COLO829 (cell line): ENCODE measurements around the gene OGFOD2.

ENCODE experiments used
- DNase-seq: peaks from one replicate; pipeline ENCODE4 v3.0.0; 2012; ENCODE audit warnings: low spot score

Gene OGFOD2

GRCh38 chr12:122989225-122989839 is 14.3 kb downstream of the OGFOD2 start:
- no peak for DNase-seq

DNA sequence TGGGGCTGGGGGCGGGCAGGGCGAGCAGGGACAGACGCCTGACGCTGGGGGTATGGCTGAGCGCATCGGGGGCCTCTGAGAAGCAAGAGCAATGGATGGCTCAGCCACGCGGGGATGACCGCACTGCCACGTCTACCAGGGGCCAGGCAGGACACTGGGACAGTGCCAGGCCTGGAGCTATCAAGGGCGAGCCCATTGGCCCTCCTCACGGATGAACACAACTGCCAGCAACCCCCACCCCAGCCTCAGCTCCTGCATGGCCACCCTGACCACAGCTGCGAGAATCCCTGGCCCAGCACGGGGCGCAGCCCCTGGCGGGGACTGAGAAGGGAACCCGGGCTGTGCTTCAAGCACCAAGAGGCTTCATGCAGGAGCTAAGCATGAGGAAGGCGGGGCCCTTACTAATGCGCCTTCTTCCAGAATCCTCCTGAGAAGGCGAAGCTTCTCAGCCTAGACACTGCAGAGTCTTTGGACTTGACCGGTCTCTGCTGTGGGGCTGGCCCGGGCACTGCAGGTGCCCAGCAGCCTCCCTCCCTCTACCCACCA is 14.9 kb downstream of the OGFOD2 start:
- no peak for DNase-seq

GRCh38 chr12:122990561-122990960 is 15.5 kb downstream of the OGFOD2 start:
- DNase-seq, result no peak

GRCh38 chr12:122990961-122991622 is 16.0 kb downstream of the OGFOD2 start:
- DNase-seq, result no peak

GRCh38 chr12:122991623-122992275 is 16.7 kb downstream of the OGFOD2 start:
- no peak for DNase-seq

- no peak for DNase-seq
Measured at GRCh38 chr12:122992386-122992785, 17.3 kb downstream of the OGFOD2 start.

- no peak for DNase-seq
Measured at GRCh38 chr12:122994140-122994675, 19.2 kb downstream of the OGFOD2 start.

- DNase-seq, result no peak
Measured at GRCh38 chr12:122994781-122995502, 19.9 kb downstream of the OGFOD2 start.

- no peak for DNase-seq
Measured at GRCh38 chr12:122995503-122996187, 20.6 kb downstream of the OGFOD2 start.

GRCh38 chr12:122996188-122996601 is 21.2 kb downstream of the OGFOD2 start:
- DNase-seq, result no peak

DNA sequence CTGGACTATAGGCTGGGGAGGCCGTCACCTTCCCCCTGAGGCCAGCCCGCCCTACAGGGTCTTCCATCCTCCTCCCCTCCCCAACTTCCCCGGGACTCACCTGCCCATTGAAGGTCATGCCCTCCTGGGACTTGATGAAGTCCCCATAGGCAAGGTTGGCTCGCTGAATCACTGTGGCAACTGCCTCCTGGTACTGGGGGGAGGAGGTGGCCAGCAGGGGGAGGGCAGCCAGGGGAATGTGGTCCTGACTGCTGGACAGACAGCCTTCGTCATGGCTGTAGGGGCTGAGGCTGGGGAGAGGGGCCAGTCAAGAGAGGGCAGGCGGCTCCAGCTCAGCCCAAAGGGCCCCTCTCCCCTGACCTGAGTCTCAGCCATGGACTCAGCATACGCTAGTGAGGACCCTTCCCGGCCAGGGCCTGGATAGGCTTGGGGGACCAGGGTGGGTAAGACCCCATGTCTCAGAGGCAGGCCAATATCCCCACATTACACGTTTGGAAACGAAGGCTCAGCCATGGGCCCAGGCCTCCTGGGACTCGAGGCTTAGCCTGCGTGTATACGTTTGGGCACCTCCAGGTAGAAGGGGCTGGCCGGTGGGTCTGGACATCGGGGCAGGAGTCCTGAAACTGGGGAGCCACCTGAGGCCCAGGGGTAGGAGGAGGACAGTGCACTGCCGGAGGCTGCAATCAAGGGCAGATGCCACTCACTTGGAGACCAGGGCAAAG is 21.7 kb downstream of the OGFOD2 start:
- no peak for DNase-seq

- no peak for DNase-seq
Measured at GRCh38 chr12:122997343-122998250, 22.6 kb downstream of the OGFOD2 start.

DNA sequence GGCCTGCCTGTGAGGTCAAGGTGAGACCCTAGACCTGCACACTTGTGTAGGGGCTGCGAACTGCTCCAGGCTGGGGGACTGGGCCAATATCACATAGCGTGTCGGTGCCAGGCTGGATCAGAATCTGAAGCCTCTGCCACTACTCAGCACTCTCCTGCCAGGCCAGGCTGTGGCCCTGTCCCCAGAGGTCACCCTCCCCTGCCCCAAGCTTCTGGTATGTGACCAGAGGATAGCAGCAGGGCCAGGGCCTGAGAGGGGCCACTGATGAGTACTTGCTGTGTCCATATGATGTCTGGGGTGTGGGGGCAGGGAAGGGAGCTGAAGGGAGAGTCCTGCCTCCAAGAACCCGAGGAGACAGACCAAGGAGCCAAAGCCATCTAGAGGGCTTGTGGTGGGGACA is 23.3 kb downstream of the OGFOD2 start:
- DNase-seq, result no peak

GRCh38 chr12:122999196-122999946 is 24.3 kb downstream of the OGFOD2 start:
- no peak for DNase-seq

GRCh38 chr12:122999986-123000420 is 25.0 kb downstream of the OGFOD2 start:
- DNase-seq, result no peak

DNA sequence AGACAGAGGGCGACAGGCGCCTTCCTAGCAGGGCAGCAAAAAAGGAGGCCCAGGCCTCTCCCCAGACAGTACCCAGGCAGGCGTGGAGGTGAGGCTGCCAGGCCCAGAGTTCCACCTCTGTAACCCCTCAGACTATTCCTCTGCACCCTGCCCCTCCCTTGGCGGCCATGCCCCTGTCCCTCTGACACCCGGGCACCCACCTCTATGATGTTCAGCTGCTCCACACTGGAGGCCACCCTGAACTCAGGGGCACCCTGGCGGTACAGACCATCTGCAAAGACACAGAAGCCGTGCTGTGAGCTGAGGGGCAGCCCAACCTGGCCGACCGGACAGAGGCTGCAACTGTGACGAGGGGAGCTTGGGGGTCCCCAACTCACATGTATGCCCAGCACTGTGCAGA is 25.5 kb downstream of the OGFOD2 start:
- no peak for DNase-seq

DNA sequence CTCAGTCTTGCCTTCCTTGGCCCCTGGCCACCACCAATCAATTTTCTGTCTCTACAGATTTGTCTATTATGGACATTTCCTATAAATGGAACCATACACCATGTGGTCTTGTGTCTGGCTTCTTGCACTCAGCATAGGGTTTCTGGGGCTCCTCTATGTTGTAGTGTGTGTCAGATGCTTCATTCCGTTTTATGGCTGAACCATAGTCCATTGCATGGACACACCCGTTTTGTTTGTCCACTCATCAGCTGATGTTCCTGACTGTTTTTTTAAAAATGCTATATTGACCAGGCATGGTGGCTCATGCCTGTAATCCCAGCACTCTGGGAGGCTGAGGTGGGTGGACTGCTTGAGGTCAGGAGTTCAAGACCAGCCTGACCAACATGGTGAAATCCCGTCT is 26.4 kb downstream of the OGFOD2 start:
- DNase-seq, result no peak

DNA sequence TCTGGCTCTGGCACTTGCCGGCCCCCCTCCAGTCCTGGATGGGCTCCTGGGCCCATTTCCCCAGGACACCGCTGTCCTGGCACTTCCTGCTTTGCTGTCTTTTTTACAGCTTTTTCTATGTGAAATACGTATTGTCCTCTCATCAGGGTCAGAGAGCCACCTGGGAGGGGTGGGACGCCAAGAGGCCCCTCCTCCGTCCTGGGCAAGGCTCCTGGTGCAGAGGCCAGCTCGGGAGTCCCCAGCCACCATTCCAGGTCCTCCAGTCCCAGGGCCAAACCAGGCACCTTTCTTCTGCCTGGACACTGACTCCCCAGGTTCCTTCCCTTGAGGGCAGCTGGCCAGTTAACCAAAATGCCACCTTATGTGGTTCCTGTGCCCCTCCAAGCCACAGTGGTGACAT is 28.2 kb downstream of the OGFOD2 start:
- DNase-seq, result no peak

DNA sequence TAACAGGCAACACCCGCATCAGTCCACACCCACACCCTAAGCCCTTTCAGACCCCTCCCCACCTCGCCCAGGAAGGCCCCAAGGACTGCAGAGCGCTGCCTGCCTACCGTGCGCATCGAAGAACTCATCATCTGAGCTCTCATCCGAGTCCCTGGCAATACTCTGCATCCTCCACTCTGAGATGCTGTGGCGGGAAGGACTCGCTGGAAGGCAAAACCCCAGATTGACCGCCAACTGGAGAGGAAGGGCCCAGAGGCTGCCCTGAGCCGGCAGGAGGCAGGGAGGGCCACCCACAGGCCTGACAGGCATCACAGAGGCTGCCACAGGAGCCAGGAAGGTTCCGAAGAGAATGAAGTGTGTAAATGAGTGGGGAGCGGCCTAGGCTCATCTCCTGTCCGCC is 29.2 kb downstream of the OGFOD2 start:
- DNase-seq, result no peak
